GM23338 (cell line): Measurements from ENCODE around the gene AOPEP. TPM values are rescaled to one million over a fixed set of nuclear protein-coding genes. Genes with fewer than 3 reads are reported as not detected.

ENCODE experiments used
- ATAC-seq: fragments of 200-7000 bp; cut with Tn5 transposase; 3 replicates; pipeline ENCODE4 v1.9.1; 2020
- DNase-seq: peaks from one replicate; pipeline ENCODE4 v3.0.0-alpha.2; 2015; ENCODE audit warnings: low spot score
- H2AFZ ChIP-seq: fragments of 200-600 bp; sonication (generic); 2 replicates; pipeline ENCODE4 v1.8.0; 2016; ENCODE audit warnings: antibody characterized with exemption, mild to moderate bottlenecking, moderate library complexity
- H3F3A ChIP-seq: fragments of 200-600 bp; sonication (generic); replicated peaks from 2 replicates; pipeline ENCODE4 v1.8.0; 2017; ENCODE audit warnings: antibody characterized with exemption, mixed run types, low read depth
- H3K27ac ChIP-seq: fragments of 200-600 bp; sonication (generic); 2 replicates; pipeline ENCODE4 v1.6.1; 2016; ENCODE audit warnings: low read depth
- H3K27me3 ChIP-seq: fragments of 200-600 bp; sonication (generic); 2 replicates; pipeline ENCODE4 v1.8.0; 2016; ENCODE audit warnings: mild to moderate bottlenecking, mixed run types, moderate library complexity; ENCODE audit not compliant: insufficient read depth
- H3K36me3 ChIP-seq: fragments of 200-600 bp; sonication (generic); 2 replicates; pipeline ENCODE4 v1.8.0; 2016; ENCODE audit warnings: mild to moderate bottlenecking; ENCODE audit not compliant: insufficient read depth
- H3K4me1 ChIP-seq: fragments of 200-600 bp; sonication (generic); 2 replicates; pipeline ENCODE4 v1.8.0; 2016; ENCODE audit warnings: mild to moderate bottlenecking, moderate library complexity; ENCODE audit not compliant: insufficient read depth
- H3K4me2 ChIP-seq: fragments of 200-600 bp; sonication (generic); 2 replicates; pipeline ENCODE4 v1.7.1; 2017; ENCODE audit warnings: mixed run types
- H3K4me3 ChIP-seq: fragments of 200-600 bp; sonication (generic); 2 replicates; pipeline ENCODE4 v1.6.1; 2016; ENCODE audit warnings: mixed run types
- H3K79me2 ChIP-seq: fragments of 200-600 bp; sonication (generic); replicated peaks from 2 replicates; pipeline ENCODE4 v1.8.0; 2017; ENCODE audit warnings: mild to moderate bottlenecking; ENCODE audit not compliant: insufficient read depth
- H3K9me2 ChIP-seq: fragments of 200-600 bp; sonication (generic); 2 replicates; pipeline ENCODE4 v1.8.0; 2017; ENCODE audit not compliant: insufficient read depth
- H4K20me1 ChIP-seq: fragments of 200-600 bp; sonication (generic); replicated peaks from 2 replicates; pipeline ENCODE4 v1.8.0; 2017; ENCODE audit warnings: mild to moderate bottlenecking; ENCODE audit not compliant: insufficient read depth
- H3K27ac Mint-ChIP-seq: 2 replicates; pipeline ENCODE4 v1.8.0; 2020; ENCODE audit warnings: inconsistent platforms, mild to moderate bottlenecking, moderate library complexity, mixed read lengths
- H3K27me3 Mint-ChIP-seq: 3 replicates; pipeline ENCODE4 v1.8.0; 2022; ENCODE audit warnings: low read depth, mild to moderate bottlenecking, moderate library complexity, mixed read lengths, inconsistent platforms; ENCODE audit not compliant: insufficient read depth, poor library complexity
- H3K36me3 Mint-ChIP-seq: 3 replicates; pipeline ENCODE4 v1.8.0; 2021; ENCODE audit warnings: low read depth, mild to moderate bottlenecking, inconsistent platforms, moderate library complexity, mixed read lengths
- H3K4me1 Mint-ChIP-seq: 3 replicates; pipeline ENCODE4 v1.8.0; 2020; ENCODE audit warnings: mild to moderate bottlenecking, inconsistent platforms, mixed read lengths
- H3K4me3 Mint-ChIP-seq: 3 replicates; pipeline ENCODE4 v1.8.0; 2021; ENCODE audit warnings: moderate library complexity, mild to moderate bottlenecking, inconsistent platforms, mixed read lengths
- H3K9me3 Mint-ChIP-seq: 3 replicates; pipeline ENCODE4 v1.8.0; 2020; ENCODE audit warnings: moderate library complexity, mild to moderate bottlenecking, inconsistent platforms, mixed read lengths
- CTCF ChIP-seq, 2 experiments: fragments of 200-600 bp in 1 of 2; sonication (generic) in 1 of 2; conservative IDR thresholded peaks; 2 replicates each; pipeline versions ENCODE4 v1.5.1 to v1.6.1; 2016 to 2017; ENCODE audit warnings: antibody characterized with exemption in 2 of 2, low read depth in 2 of 2, mild to moderate bottlenecking in 2 of 2, moderate library complexity in 1 of 2
- EZH2 ChIP-seq: fragments of 200-600 bp; sonication (generic); IDR thresholded peaks from one replicate; pipeline ENCODE4 v1.8.0; 2017; ENCODE audit warnings: antibody characterized with exemption, mild to moderate bottlenecking, low read depth; ENCODE audit not compliant: unreplicated experiment
- NANOG ChIP-seq: IDR thresholded peaks from 2 replicates; pipeline ENCODE4 v1.6.1; 2016; ENCODE audit warnings: antibody characterized with exemption, borderline replicate concordance
- POLR2AphosphoS5 ChIP-seq: IDR thresholded peaks from 2 replicates; pipeline ENCODE4 v1.6.1; 2016; ENCODE audit warnings: antibody characterized with exemption, low read depth
- REST ChIP-seq: IDR thresholded peaks from one replicate; pipeline ENCODE4 v1.6.1; 2018; ENCODE audit warnings: antibody characterized with exemption; ENCODE audit not compliant: unreplicated experiment
- ZNF114 ChIP-seq: fragments of 250-450 bp; sonication (Bioruptor Pico); IDR thresholded peaks from 2 replicates; pipeline ENCODE4 v1.5.0; 2020; ENCODE audit warnings: mild to moderate bottlenecking, moderate library complexity
- ZNF331 ChIP-seq: fragments of 250-450 bp; sonication (Bioruptor Pico); IDR thresholded peaks from 2 replicates; pipeline ENCODE4 v1.5.0; 2020; ENCODE audit warnings: low read depth, mild to moderate bottlenecking, moderate library complexity
- ZNF462 ChIP-seq: fragments of 250-450 bp; sonication (Bioruptor Pico); IDR thresholded peaks from 2 replicates; pipeline ENCODE4 v1.5.0; 2020; ENCODE audit warnings: mild to moderate bottlenecking, moderate library complexity
- polyA plus RNA-seq: library from polyadenylated mRNA; unstranded; fragments of >200 nt; fragmentation: Nextera tagmentation; extraction: Ambion mirVana; gene quantifications from 2 replicates; pipeline ENCODE4 v1.2.1, GENCODE V29; 2016
- total RNA-seq: library from RNA; depleted of rRNA; stranded (reverse); fragments of >200 nt; shearing (Covaris generic); gene quantifications from 2 replicates; pipeline ENCODE4 v1.2.3, GENCODE V29; 2014

AOPEP gene
- total and polyA plus RNA-seq, 2 experiments from 2014 or later, result 7.0 to 16.5 TPM

GRCh38 chr9:94681508-94681907 lies 45.0 kb upstream of the AOPEP start:
- H3K4me1 ChIP-seq, result no peaks in the 10 kb centered on the region
- H3K9me3 Mint-ChIP-seq, result no peaks in the 10 kb centered on the region
- no peaks in the 10 kb centered on the region for H3K36me3 Mint-ChIP-seq
- H3K79me2 ChIP-seq, result no peaks in the 10 kb centered on the region
- H3K4me1 Mint-ChIP-seq, result peaks cover 11% of the 10 kb centered on the region; the same call in 2 of the 3 replicates
- H3K27me3 ChIP-seq, result no peaks in the 10 kb centered on the region
- H3K4me2 ChIP-seq, result no peak overlapping the region
- H3K4me3 ChIP-seq, result no peak overlapping the region
- H3K27ac Mint-ChIP-seq, result no peak overlapping the region
- H3F3A ChIP-seq, result no peaks in the 10 kb centered on the region
- no peak overlapping the region for H2AFZ ChIP-seq
- no peaks in the 10 kb centered on the region for H3K9me2 ChIP-seq
- peak; percentile 99 for ATAC-seq
- peak; percentile 80 for DNase-seq
- H3K27me3 Mint-ChIP-seq, result peaks cover 4% of the 10 kb centered on the region
- H3K27ac ChIP-seq, result no peak overlapping the region
- H4K20me1 ChIP-seq, result no peaks in the 10 kb centered on the region
- no peaks in the 10 kb centered on the region for H3K36me3 ChIP-seq
- no peak overlapping the region for H3K4me3 Mint-ChIP-seq
- TF ChIP-seq REST (no peak), CTCF (conservative IDR thresholded peaks at IDR 0.05; ENCODE audit: low read depth in 2 of 2) (peak; percentile 63 to 86)

GRCh38 chr9:94685359-94685758 lies 41.1 kb upstream of the AOPEP start:
- 0 out of 3 replicates have a peak, but pooled peaks cover 2% of the 10 kb centered on the region for H3K4me1 Mint-ChIP-seq
- no peaks in the 10 kb centered on the region for H3F3A ChIP-seq
- no peak overlapping the region for H3K4me3 Mint-ChIP-seq
- H3K4me2 ChIP-seq, result no peak overlapping the region
- DNase-seq (no peak), ATAC-seq (no peak)
- H3K36me3 ChIP-seq, result no peaks in the 10 kb centered on the region
- no peaks in the 10 kb centered on the region for H3K9me2 ChIP-seq
- TF ChIP-seq ZNF331 (CRISPR knock-in tag), result no peak
- TF ChIP-seq ZNF114, result no peak
- no peak for TF ChIP-seq POLR2AphosphoS5
- no peak for TF ChIP-seq ZNF462 (CRISPR knock-in tag)
- no peak for TF ChIP-seq NANOG
- TF ChIP-seq EZH2, result no peak
- TF ChIP-seq CTCF (conservative IDR thresholded peaks at IDR 0.05; ENCODE audit: low read depth in 2 of 2), result no peak
- H2AFZ ChIP-seq, result no peak overlapping the region
- H3K27me3 Mint-ChIP-seq, result peaks cover under 1% of the 10 kb centered on the region
- H3K36me3 Mint-ChIP-seq, result no peaks in the 10 kb centered on the region
- no peak overlapping the region for H3K4me3 ChIP-seq
- H3K79me2 ChIP-seq, result no peaks in the 10 kb centered on the region
- H3K27ac ChIP-seq, result no peak overlapping the region
- no peaks in the 10 kb centered on the region; the same call in 2 of the 3 replicates for H3K9me3 Mint-ChIP-seq
- no peaks in the 10 kb centered on the region for H3K27me3 ChIP-seq
- no peak overlapping the region for H3K27ac Mint-ChIP-seq
- H4K20me1 ChIP-seq, result no peaks in the 10 kb centered on the region
- no peaks in the 10 kb centered on the region for H3K4me1 ChIP-seq
